Measurements from ENCODE around the gene VAT1L. TPM values are rescaled to one million over a fixed set of nuclear protein-coding genes. Genes with fewer than 3 reads are reported as not detected.

The VAT1L gene
- total RNA-seq, 4 donors from 2014 or later: 0.80 to 1.4 (median 1.2) TPM

DNA sequence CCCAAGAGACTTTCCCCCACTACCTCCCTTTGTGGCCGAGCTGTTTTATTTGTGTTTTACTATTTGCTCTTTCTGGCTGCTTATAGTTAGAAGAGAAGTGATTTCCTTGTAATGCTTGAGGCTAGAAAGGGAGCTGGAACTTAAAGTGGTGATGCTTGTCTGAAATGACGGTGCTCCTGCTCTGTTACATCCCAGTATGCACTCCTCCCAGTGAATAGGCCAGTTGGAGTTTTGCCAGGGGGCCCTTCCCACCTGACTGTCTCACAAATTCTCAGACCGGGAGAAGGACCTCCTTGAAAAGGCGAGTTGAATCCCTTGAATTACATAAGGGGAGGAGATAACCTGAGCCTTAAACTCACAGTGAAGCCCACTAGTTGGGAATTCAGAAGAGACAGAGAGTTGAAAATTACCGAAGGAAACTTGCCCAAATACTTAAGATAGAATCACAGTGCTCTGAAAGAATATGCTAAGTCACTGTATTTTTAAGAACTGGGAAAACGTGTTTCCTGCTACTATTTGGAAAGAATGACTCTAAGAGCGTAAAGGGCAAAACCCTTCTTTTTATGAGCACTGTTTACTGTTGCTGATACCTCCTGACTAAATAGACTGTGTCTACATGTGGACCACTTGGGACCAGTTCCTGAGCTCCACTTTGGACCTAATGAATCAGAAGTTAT, 149.2 kb downstream of the VAT1L start:
- in situ Hi-C loops (cut with MboI; ENCODE audit: low pct_ligation_motif_present in 1 of 4, low pct_unique_long_range_greater_than_20kb in 1 of 4, low sequenced_read_pairs in 3 of 4) (no loop called here), intact Hi-C loops (cut with DNase I; ENCODE audit: low total_unique reads) (no loop called here)
- DNase-seq: no peak
- TF ChIP-seq EP300 (IDR thresholded peaks at IDR 0.05; ENCODE audit: low read depth) (no peak), POLR2AphosphoS5 (IDR thresholded peaks at IDR 0.05) (no peak), POLR2A (IDR thresholded peaks at IDR 0.05) (no peak)
- TF ChIP-seq, protein P1, sequence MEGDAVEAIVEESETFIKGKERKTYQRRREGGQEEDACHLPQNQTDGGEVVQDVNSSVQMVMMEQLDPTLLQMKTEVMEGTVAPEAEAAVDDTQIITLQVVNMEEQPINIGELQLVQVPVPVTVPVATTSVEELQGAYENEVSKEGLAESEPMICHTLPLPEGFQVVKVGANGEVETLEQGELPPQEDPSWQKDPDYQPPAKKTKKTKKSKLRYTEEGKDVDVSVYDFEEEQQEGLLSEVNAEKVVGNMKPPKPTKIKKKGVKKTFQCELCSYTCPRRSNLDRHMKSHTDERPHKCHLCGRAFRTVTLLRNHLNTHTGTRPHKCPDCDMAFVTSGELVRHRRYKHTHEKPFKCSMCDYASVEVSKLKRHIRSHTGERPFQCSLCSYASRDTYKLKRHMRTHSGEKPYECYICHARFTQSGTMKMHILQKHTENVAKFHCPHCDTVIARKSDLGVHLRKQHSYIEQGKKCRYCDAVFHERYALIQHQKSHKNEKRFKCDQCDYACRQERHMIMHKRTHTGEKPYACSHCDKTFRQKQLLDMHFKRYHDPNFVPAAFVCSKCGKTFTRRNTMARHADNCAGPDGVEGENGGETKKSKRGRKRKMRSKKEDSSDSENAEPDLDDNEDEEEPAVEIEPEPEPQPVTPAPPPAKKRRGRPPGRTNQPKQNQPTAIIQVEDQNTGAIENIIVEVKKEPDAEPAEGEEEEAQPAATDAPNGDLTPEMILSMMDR (IDR thresholded peaks at IDR 0.05): no peak
- Histone ChIP-seq H3K9me3 (no peaks in the 10 kb centered on the region), H3K27ac (no peak overlapping the region), H3K4me3 (no peak overlapping the region), H3K36me3 (no peaks in the 10 kb centered on the region), H3K27me3 (no peaks in the 10 kb centered on the region), H3K4me1 (no peaks in the 10 kb centered on the region)
- 18 to 43% methylated on average over 3 to 7 of the region's 7 CpGs for WGBS, 2 donors (ENCODE audit: low coverage in 1 of 2)

DNA sequence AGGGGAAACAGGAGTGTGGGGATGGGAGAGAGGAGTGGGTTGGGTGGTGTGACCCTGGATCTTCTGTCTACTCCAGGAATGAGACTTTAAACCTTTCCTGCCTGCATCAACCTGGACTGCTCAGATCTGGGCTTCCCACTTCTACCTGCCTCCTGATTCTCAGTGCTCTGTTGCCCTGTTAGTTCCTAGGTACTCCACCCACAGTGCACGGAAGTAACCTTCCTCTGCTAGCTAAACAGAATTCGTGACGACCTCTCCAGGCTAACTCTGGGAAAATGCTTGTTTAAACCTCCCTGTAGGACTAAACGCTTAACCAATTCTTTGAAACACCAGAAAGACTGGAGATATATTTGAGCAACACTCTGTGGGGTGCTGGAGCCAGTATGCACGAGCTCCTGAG, 150.5 kb downstream of the VAT1L start:
- intact Hi-C loops (cut with DNase I; ENCODE audit: low total_unique reads): no loop called here
- no peaks in the 10 kb centered on the region for H3K4me1 ChIP-seq
- H3K4me3 ChIP-seq: no peak overlapping the region
- H3K27me3 ChIP-seq: no peaks in the 10 kb centered on the region
- H3K36me3 ChIP-seq: no peaks in the 10 kb centered on the region
- WGBS, 2 donors (ENCODE audit: low coverage in 1 of 2): 40 to 59% methylated on average over 1 to 5 of the region's 5 CpGs
- H3K27ac ChIP-seq: no peak overlapping the region
- H3K9me3 ChIP-seq: no peaks in the 10 kb centered on the region
- DNase-seq: no peak
- TF ChIP-seq, protein P1 (IDR thresholded peaks at IDR 0.05): no peak
- TF ChIP-seq POLR2AphosphoS5 (IDR thresholded peaks at IDR 0.05) (no peak), POLR2A (IDR thresholded peaks at IDR 0.05) (no peak), EP300 (IDR thresholded peaks at IDR 0.05; ENCODE audit: low read depth) (no peak)
- in situ Hi-C loops (cut with MboI; ENCODE audit: low pct_ligation_motif_present in 1 of 4, low pct_unique_long_range_greater_than_20kb in 1 of 4, low sequenced_read_pairs in 3 of 4): no loop called here

DNA sequence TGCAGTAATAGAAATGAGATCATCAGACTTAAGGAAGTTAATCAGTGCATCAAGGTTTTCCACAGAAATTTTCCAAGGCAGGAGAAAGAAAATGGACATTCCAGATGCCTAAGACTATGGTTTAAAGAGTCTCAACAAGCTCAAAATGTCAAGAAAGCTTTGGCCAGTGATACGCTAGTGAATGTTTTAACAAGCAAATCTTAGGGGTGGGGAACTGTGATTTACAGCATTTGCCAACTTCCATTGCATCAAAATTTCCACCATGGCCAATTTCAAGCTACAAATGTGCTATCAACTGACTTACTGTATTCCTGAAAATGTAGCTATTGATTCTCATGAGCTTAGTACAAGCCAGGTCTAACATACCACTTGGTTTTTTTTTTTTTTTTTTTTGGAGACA, 151.6 kb downstream of the VAT1L start:
- H3K36me3 ChIP-seq: no peaks in the 10 kb centered on the region
- no peak overlapping the region for H3K27ac ChIP-seq
- H3K9me3 ChIP-seq: no peaks in the 10 kb centered on the region
- in situ Hi-C loops (cut with MboI; ENCODE audit: low pct_ligation_motif_present in 1 of 4, low pct_unique_long_range_greater_than_20kb in 1 of 4, low sequenced_read_pairs in 3 of 4): no loop called here
- no peak for TF ChIP-seq POLR2A (IDR thresholded peaks at IDR 0.05)
- no peak for TF ChIP-seq POLR2AphosphoS5 (IDR thresholded peaks at IDR 0.05)
- TF ChIP-seq, protein P1 (IDR thresholded peaks at IDR 0.05): no peak
- TF ChIP-seq EP300 (IDR thresholded peaks at IDR 0.05; ENCODE audit: low read depth): no peak
- DNase-seq: no peak
- H3K4me3 ChIP-seq: no peak overlapping the region
- H3K4me1 ChIP-seq: no peaks in the 10 kb centered on the region
- intact Hi-C loops (cut with DNase I; ENCODE audit: low total_unique reads): no loop called here
- 74 to 80% methylated on average over 1 of the region's 1 CpG for WGBS, 2 donors (ENCODE audit: low coverage in 1 of 2)
- H3K27me3 ChIP-seq: no peaks in the 10 kb centered on the region

DNA sequence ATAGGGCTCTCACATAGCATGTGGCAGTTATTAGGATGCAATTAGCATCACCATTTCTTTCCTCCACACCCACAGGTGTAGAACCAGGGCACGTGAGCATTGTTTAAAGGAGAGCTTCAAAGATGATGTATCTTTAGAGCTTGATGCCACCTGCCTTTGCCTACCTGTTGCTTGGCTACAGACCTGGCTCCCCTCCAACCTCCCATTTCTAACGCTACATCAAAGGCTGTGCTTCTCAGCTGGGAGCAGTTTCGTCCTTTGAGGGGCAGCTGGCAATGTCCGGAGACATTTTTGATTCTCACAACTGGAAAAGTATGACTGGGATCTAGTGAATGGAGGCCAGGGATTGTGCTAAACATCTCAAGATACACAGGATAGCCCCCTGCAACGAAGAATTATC, 155.4 kb downstream of the VAT1L start:
- TF ChIP-seq, protein P1 (IDR thresholded peaks at IDR 0.05): no peak
- TF ChIP-seq POLR2AphosphoS5 (IDR thresholded peaks at IDR 0.05): no peak
- TF ChIP-seq EP300 (IDR thresholded peaks at IDR 0.05; ENCODE audit: low read depth): no peak
- TF ChIP-seq POLR2A (IDR thresholded peaks at IDR 0.05): no peak
- 44% methylated on average over 5 of the region's 5 CpGs; no CpG with 5 or more reads in 1 of the 2 donors for WGBS, 2 donors (ENCODE audit: low coverage in 1 of 2)
- in situ Hi-C loops (cut with MboI; ENCODE audit: low pct_ligation_motif_present in 1 of 4, low pct_unique_long_range_greater_than_20kb in 1 of 4, low sequenced_read_pairs in 3 of 4): no loop called here

More for the DNA sequence above, 155.4 kb downstream of the VAT1L start:
- no peak overlapping the region for H3K27ac ChIP-seq
- H3K36me3 ChIP-seq: no peaks in the 10 kb centered on the region
- H3K4me3 ChIP-seq: no peak overlapping the region
- intact Hi-C loops (cut with DNase I; ENCODE audit: low total_unique reads): no loop called here
- no peaks in the 10 kb centered on the region for H3K4me1 ChIP-seq
- no peak for DNase-seq
- no peaks in the 10 kb centered on the region for H3K9me3 ChIP-seq
- H3K27me3 ChIP-seq: no peaks in the 10 kb centered on the region
